Measurements from ENCODE around the gene GOT2. TPM values are rescaled to one million over a fixed set of nuclear protein-coding genes. Genes with fewer than 3 reads are reported as not detected.
A peak's percentile ranks its signal among the peaks of the same experiment; 100 is the strongest.
"Not testable (repeated sequence)": the region's sequence is repeated elsewhere in the genome, so short reads cannot be mapped to it uniquely, and the experiment has no call there.

GOT2 gene
- total RNA-seq, result 100 to 1,000 TPM in 1 of 4 donors, 10 to 100 TPM in 3; 64.1 to 108 (median 92.6) TPM

- intact Hi-C loops (cut with DNase I), result loop anchor here (5.0 kb wide), 1 partner anchor 37 kb away; no protein-coding TSS in a partner anchor
- no peaks in the 10 kb centered on the region for H3K27me3 ChIP-seq
- no peak for DNase-seq (ENCODE audit: extremely low spot score)
- peaks cover 40 to 53% (median 51%) of the 10 kb centered on the region in 4 donors for H3K4me1 ChIP-seq
- no peaks in the 10 kb centered on the region for H3K9me3 ChIP-seq
- WGBS, result under 1% methylated on average over 38 of the region's 68 CpGs
- no peaks in the 10 kb centered on the region for H3K36me3 ChIP-seq
- H3K4me3 ChIP-seq, result peak within 1 kb of the TSS; percentile 74 to 93 (median 90)
- TF ChIP-seq CTCF (IDR thresholded peaks at IDR 0.05), result peak; percentile 80 to 88 (median 86)
- TF ChIP-seq EP300 (IDR thresholded peaks at IDR 0.05), result no peak
- TF ChIP-seq POLR2AphosphoS5 (IDR thresholded peaks at IDR 0.05), result peak; percentile 78 to 88
- TF ChIP-seq POLR2A (IDR thresholded peaks at IDR 0.05; ENCODE audit: low read depth), result no peak
- H3K27ac ChIP-seq (replicated peaks in 1 of 4), result peak within 1 kb of the TSS; percentile 87 to 91 (median 90)
Observed at GRCh38 chr16:58733671-58734458, at the start of gene GOT2. Gene GOT2, minus strand, starts transcription at chr16:58734316. Its CDS starts 88 bp downstream, at chr16:58734228.

GRCh38 chr16:58779291-58779690 is 45.2 kb upstream of the GOT2 start:
- DNase-seq (ENCODE audit: extremely low spot score); H3K4me3 ChIP-seq; H3K9me3 ChIP-seq; H3K27me3 ChIP-seq; H3K27ac ChIP-seq (replicated peaks in 1 of 4); H3K36me3 ChIP-seq; H3K4me1 ChIP-seq; intact Hi-C loops (cut with DNase I): not testable (repeated sequence)
- 88% methylated on average over 1 of the region's 1 CpG for WGBS

GRCh38 chr16:58773870-58774269 is 39.8 kb upstream of the GOT2 start:
- H3K27ac ChIP-seq (replicated peaks in 1 of 4), result no peak overlapping the region
- no peak for DNase-seq (ENCODE audit: extremely low spot score)
- H3K4me1 ChIP-seq, result no peaks in the 10 kb centered on the region
- H3K9me3 ChIP-seq, result no peaks in the 10 kb centered on the region
- TF ChIP-seq POLR2A (IDR thresholded peaks at IDR 0.05; ENCODE audit: low read depth) (no peak), EP300 (IDR thresholded peaks at IDR 0.05) (no peak), POLR2AphosphoS5 (IDR thresholded peaks at IDR 0.05) (no peak), CTCF (IDR thresholded peaks at IDR 0.05) (no peak)
- intact Hi-C loops (cut with DNase I), result no loop called here
- H3K36me3 ChIP-seq, result no peaks in the 10 kb centered on the region
- H3K27me3 ChIP-seq, result no peaks in the 10 kb centered on the region
- no peak overlapping the region for H3K4me3 ChIP-seq

- DNase-seq (ENCODE audit: extremely low spot score), result no peak
- no peaks in the 10 kb centered on the region for H3K36me3 ChIP-seq
- H3K9me3 ChIP-seq, result no peaks in the 10 kb centered on the region
- intact Hi-C loops (cut with DNase I), result no loop called here
- no peaks in the 10 kb centered on the region for H3K27me3 ChIP-seq
- no peak overlapping the region for H3K4me3 ChIP-seq
- H3K27ac ChIP-seq (replicated peaks in 1 of 4), result no peak overlapping the region
- 91% methylated on average over 2 of the region's 2 CpGs for WGBS
- no peaks in the 10 kb centered on the region for H3K4me1 ChIP-seq
- no peak for TF ChIP-seq POLR2A (IDR thresholded peaks at IDR 0.05; ENCODE audit: low read depth)
Observed at GRCh38 chr16:58768145-58768544, 34.0 kb upstream of the GOT2 start.

GRCh38 chr16:58767581-58767980 is 33.5 kb upstream of the GOT2 start:
- no peaks in the 10 kb centered on the region for H3K9me3 ChIP-seq
- no peak overlapping the region for H3K27ac ChIP-seq (replicated peaks in 1 of 4)
- WGBS, result 77% methylated on average over 2 of the region's 2 CpGs
- no peaks in the 10 kb centered on the region for H3K27me3 ChIP-seq
- no peak for DNase-seq (ENCODE audit: extremely low spot score)
- TF ChIP-seq POLR2AphosphoS5 (IDR thresholded peaks at IDR 0.05) (no peak), POLR2A (IDR thresholded peaks at IDR 0.05; ENCODE audit: low read depth) (no peak), EP300 (IDR thresholded peaks at IDR 0.05) (no peak), CTCF (IDR thresholded peaks at IDR 0.05) (no peak)
- no peaks in the 10 kb centered on the region for H3K4me1 ChIP-seq
- no peak overlapping the region for H3K4me3 ChIP-seq
- H3K36me3 ChIP-seq, result no peaks in the 10 kb centered on the region
- intact Hi-C loops (cut with DNase I), result no loop called here

Measured in esophagus muscularis mucosa (tissue), 4 donors.